AG09319 (cell line): Measurements from ENCODE around the gene LRRC63.

Experiments
- DNase-seq: peaks from one replicate; pipeline ENCODE4 v3.0.0-alpha.2; 2010; ENCODE audit warnings: low read depth; ENCODE audit errors: extremely low read depth
- CTCF ChIP-seq: IDR thresholded peaks from 2 replicates; pipeline ENCODE4 v1.5.1; 2011; ENCODE audit warnings: low read depth, mild to moderate bottlenecking, inconsistent platforms, low read length, moderate library complexity

Gene LRRC63

GRCh38 chr13:46296115-46296822 lies 84.5 kb downstream of the LRRC63 start:
- no peak for TF ChIP-seq CTCF
- peak; percentile 92 for DNase-seq

GRCh38 chr13:46296921-46297320 lies 85.2 kb downstream of the LRRC63 start:
- DNase-seq, result peak; percentile 84
- peak; percentile 2; the same call in 1 of the 2 replicates for TF ChIP-seq CTCF

GRCh38 chr13:46297361-46297811 lies 85.7 kb downstream of the LRRC63 start:
- no peak for DNase-seq
- TF ChIP-seq CTCF, result no peak

GRCh38 chr13:46303742-46304385 lies 92.1 kb downstream of the LRRC63 start:
- no peak for DNase-seq
- no peak for TF ChIP-seq CTCF

- no peak for TF ChIP-seq CTCF
- DNase-seq, result no peak
These were observed 92.8 kb downstream of the LRRC63 start for GRCh38 chr13:46304546-46304945.

- no peak for TF ChIP-seq CTCF
- no peak for DNase-seq
These were observed 95.8 kb downstream of the LRRC63 start for GRCh38 chr13:46307554-46307953.

GRCh38 chr13:46310066-46310465 lies 98.3 kb downstream of the LRRC63 start:
- no peak for TF ChIP-seq CTCF
- DNase-seq, result no peak
